CD4-positive, alpha-beta T cell (primary cell): ENCODE data around the gene ERCC6L. TPM values are rescaled to one million over a fixed set of nuclear protein-coding genes. Genes with fewer than 3 reads are reported as not detected.

Source experiments
- ATAC-seq: fragments of 200-7000 bp; cut with Tn5 transposase; one replicate; pipeline ENCODE4 v1.10.0; 2022; ENCODE audit warnings: mild to moderate bottlenecking; ENCODE audit not compliant: poor library complexity
- CTCF ChIA-PET: fragments of 350-600 bp; sonication (Branson Sonifier 250); formaldehyde crosslinking; loops from one replicate; lab custom pipeline; 2021; ENCODE audit warnings: antibody characterized with exemption, inconsistent platforms; lab: Charles Lee
- POLR2A ChIA-PET: fragments of 350-600 bp; sonication (Branson Sonifier 250); formaldehyde crosslinking; loops from one replicate; lab custom pipeline; 2021; ENCODE audit warnings: antibody characterized with exemption, inconsistent platforms; lab: Charles Lee
- DNase-seq, 14 experiments: peaks; one replicate each; pipeline ENCODE4 v3.0.0-alpha.2; 2013 to 2020; ENCODE audit warnings: mixed read lengths in 2 of 14
- H3K27ac ChIP-seq, 2 donors: one replicate each; pipeline versions ENCODE4 v1.5.1 to v1.7.0; 2013; ENCODE audit warnings: low read length in 2 of 2, low read depth in 1 of 2, mild to moderate bottlenecking in 1 of 2
- H3K27me3 ChIP-seq, 2 experiments: 1 replicate in 1 of 2; 2 replicates in 1 of 2; pipeline versions ENCODE4 v1.6.1 to v1.7.0; 2013; ENCODE audit warnings: low read length in 2 of 2, control low read depth in 1 of 2, mild to moderate bottlenecking in 1 of 2, moderate library complexity in 1 of 2; ENCODE audit not compliant: insufficient read depth in 2 of 2, control insufficient read depth in 1 of 2
- H3K36me3 ChIP-seq: one replicate; pipeline ENCODE4 v1.6.1; 2013; ENCODE audit warnings: low read length, control low read depth; ENCODE audit not compliant: insufficient read depth
- H3K4me1 ChIP-seq: one replicate; pipeline ENCODE4 v1.6.1; 2013; ENCODE audit warnings: low read length, control low read depth; ENCODE audit not compliant: insufficient read depth
- H3K4me3 ChIP-seq: one replicate; pipeline ENCODE4 v1.5.1; 2013; ENCODE audit warnings: mild to moderate bottlenecking, low read length, moderate library complexity
- H3K9me3 ChIP-seq, 2 experiments: 1 replicate in 1 of 2; 2 replicates in 1 of 2; pipeline versions ENCODE4 v1.6.1 to v1.7.0; 2013; ENCODE audit warnings: low read length in 2 of 2, mild to moderate bottlenecking in 2 of 2, control low read depth in 1 of 2, moderate library complexity in 1 of 2; ENCODE audit not compliant: control insufficient read depth in 1 of 2, insufficient read depth in 1 of 2
- H3K27ac Mint-ChIP-seq: one replicate; pipeline ENCODE4 v1.8.0; 2020; ENCODE audit warnings: mixed read lengths
- H3K27me3 Mint-ChIP-seq: one replicate; pipeline ENCODE4 v1.8.0; 2021; ENCODE audit warnings: mixed read lengths
- H3K36me3 Mint-ChIP-seq: one replicate; pipeline ENCODE4 v1.8.0; 2021; ENCODE audit warnings: low read depth, mixed read lengths
- H3K4me1 Mint-ChIP-seq: one replicate; pipeline ENCODE4 v1.8.0; 2021; ENCODE audit warnings: low read depth, mixed read lengths
- H3K4me3 Mint-ChIP-seq: one replicate; pipeline ENCODE4 v1.8.0; 2020; ENCODE audit warnings: mild to moderate bottlenecking, mixed read lengths
- H3K9me3 Mint-ChIP-seq: one replicate; pipeline ENCODE4 v1.8.0; 2020; ENCODE audit warnings: mixed read lengths
- CTCF ChIP-seq: fragments of 200-600 bp; IDR thresholded peaks from one replicate; pipeline ENCODE4 v1.8.0; 2022; ENCODE audit warnings: antibody characterized with exemption, mild to moderate bottlenecking
- intact Hi-C, 2 experiments: fragments of 100-400 bp; cut with DNase I in 1 of 2; cut with micrococcal nuclease in 1 of 2; formaldehyde crosslinking; loops; one replicate each; pipeline versions ENCODE4 v1.15.1 to v1.9.0; 2023 to 2025; cut with DNase I, micrococcal nuclease
- total RNA-seq, 174 experiments: library from RNA in 2 of 174; stranded (reverse) in 2 of 174; gene quantifications; one replicate each; pipeline ENCODE4 v1.2.3 and lab custom pipeline; 2021 to 2026

ERCC6L gene
- total RNA-seq, 2 experiments from 2014 or later, result 0.08 TPM; not detected in 1

DNA sequence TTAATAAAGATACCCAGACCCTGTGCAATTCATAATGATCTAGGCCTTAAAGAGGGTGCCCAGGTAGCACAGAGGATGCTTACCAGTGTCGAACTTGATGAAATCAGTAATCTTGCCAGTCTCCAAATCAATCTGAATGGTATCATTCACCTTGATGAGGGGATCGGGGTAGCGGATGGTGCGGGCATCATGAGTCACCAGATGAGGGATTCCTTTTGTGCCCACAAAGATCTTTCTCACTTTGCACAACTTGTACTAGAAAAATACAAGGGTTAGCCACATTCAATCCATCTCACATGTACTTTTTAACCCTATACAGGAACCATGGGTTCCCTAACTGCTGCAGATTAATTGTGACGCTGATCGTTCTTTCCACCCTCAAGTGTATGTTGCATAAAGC lies 34.9 kb upstream of the ERCC6L start:
- H3K36me3 Mint-ChIP-seq, result peaks cover 79% of the 10 kb centered on the region
- Histone ChIP-seq H3K9me3 (no peaks in the 10 kb centered on the region), H3K27me3 (no peaks in the 10 kb centered on the region), H3K4me3 (no peak overlapping the region), H3K4me1 (peaks cover 26% of the 10 kb centered on the region), H3K36me3 (peaks cover 65% of the 10 kb centered on the region), H3K27ac (no peak overlapping the region)
- no peaks in the 10 kb centered on the region for H3K9me3 Mint-ChIP-seq
- intact Hi-C loops, result loop anchor here in 1 of 2 experiments (10.0 kb wide), 4 partner anchors 259 to 1291 kb away; partner anchors contain the start of genes CHIC1, HDAC8 and NAP1L2
- DNase-seq, result peak in 1 of 14 experiments; percentile 16
- no peaks in the 10 kb centered on the region for H3K27me3 Mint-ChIP-seq
- no peak for ATAC-seq
- H3K4me1 Mint-ChIP-seq, result peaks cover 43% of the 10 kb centered on the region
- CTCF ChIA-PET, result no interaction called here
- peak overlapping the region; percentile 93 for H3K27ac Mint-ChIP-seq
- peak overlapping the region; percentile 96 for H3K4me3 Mint-ChIP-seq
- no peak for TF ChIP-seq CTCF
- POLR2A ChIA-PET, result no interaction called here

DNA sequence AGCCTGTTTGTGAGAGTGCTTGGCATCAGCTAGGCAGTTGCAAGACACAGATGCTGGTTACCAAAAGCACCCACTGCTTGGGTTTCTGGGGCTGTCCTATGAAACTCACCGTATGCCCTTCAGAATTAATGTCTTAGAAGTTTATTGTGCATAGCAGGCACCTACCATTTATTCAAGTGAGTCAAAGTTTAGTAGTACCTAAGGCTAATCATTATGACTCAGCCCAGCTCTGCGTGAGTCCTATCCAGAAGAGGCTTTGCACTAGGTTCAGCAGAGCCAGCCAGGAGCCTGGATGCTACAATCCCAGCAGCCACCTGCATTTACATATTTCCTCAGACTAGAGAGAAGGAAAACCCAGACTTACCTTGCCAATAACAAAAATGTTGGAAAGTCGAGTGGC lies 34.0 kb upstream of the ERCC6L start:
- DNase-seq (no peak), ATAC-seq (no peak)
- H3K4me3 Mint-ChIP-seq, result no peak overlapping the region
- H3K4me1 ChIP-seq, result peaks cover 26% of the 10 kb centered on the region
- peak overlapping the region; percentile 93 for H3K27ac Mint-ChIP-seq
- H3K9me3 Mint-ChIP-seq, result no peaks in the 10 kb centered on the region
- no peak overlapping the region for H3K4me3 ChIP-seq
- ChIA-PET CTCF (no interaction called here), POLR2A (no interaction called here)
- intact Hi-C loops, result loop anchor here in 1 of 2 experiments (10.0 kb wide), 4 partner anchors 258 to 1292 kb away; partner anchors contain the start of genes CHIC1, HDAC8 and NAP1L2
- TF ChIP-seq CTCF, result no peak
- no peaks in the 10 kb centered on the region for H3K9me3 ChIP-seq
- H3K27ac ChIP-seq, result no peak overlapping the region
- H3K27me3 Mint-ChIP-seq, result no peaks in the 10 kb centered on the region
- H3K27me3 ChIP-seq, result no peaks in the 10 kb centered on the region
- H3K36me3 Mint-ChIP-seq, result peaks cover 88% of the 10 kb centered on the region
- H3K36me3 ChIP-seq, result peaks cover 66% of the 10 kb centered on the region
- H3K4me1 Mint-ChIP-seq, result peaks cover 43% of the 10 kb centered on the region

- peaks cover 26% of the 10 kb centered on the region for H3K4me1 ChIP-seq
- ChIA-PET CTCF (no interaction called here), POLR2A (no interaction called here)
- no peak overlapping the region for H3K4me3 Mint-ChIP-seq
- H3K27ac ChIP-seq, result no peak overlapping the region
- peaks cover 43% of the 10 kb centered on the region for H3K4me1 Mint-ChIP-seq
- no peaks in the 10 kb centered on the region for H3K9me3 ChIP-seq
- H3K27ac Mint-ChIP-seq, result peak overlapping the region; percentile 93
- ATAC-seq (no peak), DNase-seq (no peak)
- no peaks in the 10 kb centered on the region for H3K9me3 Mint-ChIP-seq
- H3K36me3 Mint-ChIP-seq, result peaks cover 89% of the 10 kb centered on the region
- intact Hi-C loops, result loop anchor here in 1 of 2 experiments (10.0 kb wide), 4 partner anchors 257 to 1293 kb away; partner anchors contain the start of genes CHIC1, HDAC8 and NAP1L2
- TF ChIP-seq CTCF, result no peak
- H3K27me3 ChIP-seq, result no peaks in the 10 kb centered on the region
- no peak overlapping the region for H3K4me3 ChIP-seq
- H3K27me3 Mint-ChIP-seq, result no peaks in the 10 kb centered on the region
- peaks cover 66% of the 10 kb centered on the region for H3K36me3 ChIP-seq
These were observed 33.0 kb upstream of the ERCC6L start for GRCh38 chrX:72271812-72272211.
